Stimulated activated CD8-positive, alpha-beta memory T cell treated with anti-CD3 and anti-CD28 coated beads, Interleukin-15, amount 100 ng/mL, for 48 hours (primary cell): ENCODE results near the gene TENT5C.
"Not testable (repeated sequence)": the region's sequence is repeated elsewhere in the genome, so short reads cannot be mapped to it uniquely, and the experiment has no call there.

Experiments used
- DNase-seq, 2 donors: peaks; one replicate each; pipeline ENCODE4 v3.0.0-alpha.2; 2020; ENCODE audit warnings: low read depth in 2 of 2

Gene TENT5C

DNA sequence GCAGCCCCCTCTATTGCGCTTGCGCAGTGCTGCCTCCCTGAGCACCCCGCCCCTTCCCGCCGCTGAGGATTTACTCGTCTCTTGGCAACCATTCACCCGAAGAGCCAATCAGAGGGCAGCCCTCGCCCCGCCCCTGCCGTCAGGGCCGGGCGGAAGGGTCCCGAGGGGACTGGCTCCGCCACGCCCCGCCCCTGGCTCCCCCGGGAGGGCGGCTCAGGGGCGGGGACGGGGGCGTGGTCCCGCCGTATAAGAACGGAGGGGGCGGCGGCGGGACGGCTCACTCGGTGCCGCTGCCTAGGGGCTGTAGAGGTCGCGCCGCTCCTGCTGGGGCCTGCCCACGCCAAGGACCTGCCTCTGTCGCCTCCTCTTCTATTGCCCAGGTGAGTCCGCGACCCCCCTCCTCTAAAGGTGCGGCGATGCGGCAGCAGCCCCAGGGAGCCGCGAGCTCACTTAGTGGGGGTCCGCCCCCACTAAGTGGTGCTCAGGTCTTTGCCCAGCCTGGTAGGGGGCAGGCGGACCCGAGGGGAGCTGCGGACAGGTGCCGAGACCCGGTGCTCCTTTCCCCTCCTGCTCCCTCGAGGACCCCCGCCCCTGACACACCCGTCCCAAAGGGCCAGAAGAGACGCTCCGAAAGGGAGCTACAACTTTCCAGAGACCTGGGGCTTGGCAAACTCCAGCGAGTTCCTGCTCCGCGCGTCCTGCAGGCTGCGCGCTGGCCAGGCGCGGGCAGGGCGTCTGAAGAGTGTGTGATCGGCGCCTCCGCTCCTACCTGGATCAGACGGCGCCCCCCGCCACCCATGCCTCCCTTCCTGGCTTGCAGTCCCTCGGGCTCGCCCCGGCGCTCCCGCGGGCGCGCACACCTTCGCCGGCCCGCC, at the start of gene TENT5C:
Gene TENT5C, plus strand, starts transcription at position 275 of the 875 bp plus-strand sequence. CDS start 16,821 bp downstream, outside the sequence.
- DNase-seq = peak; percentile 96 to 97

DNA sequence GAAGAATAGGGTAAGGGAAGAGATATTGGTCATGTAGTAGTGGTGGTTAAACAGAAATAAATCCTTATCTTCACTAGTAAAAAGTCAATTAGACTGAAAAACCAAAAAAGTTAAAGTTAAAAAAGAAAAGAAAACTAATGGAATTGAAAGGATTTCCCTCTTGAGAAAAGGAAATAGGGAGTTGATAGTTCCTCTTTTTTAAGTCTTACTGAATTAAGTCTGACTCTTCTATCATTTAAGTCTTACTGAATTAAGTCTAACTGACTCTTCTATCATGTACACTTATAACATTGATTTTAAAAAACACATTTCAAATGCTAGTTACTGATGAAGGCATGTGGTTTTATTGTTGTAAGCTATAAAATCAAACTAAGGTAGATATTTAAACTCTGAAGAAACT, 49.5 kb upstream of the TENT5C start:
- DNase-seq = no peak

DNA sequence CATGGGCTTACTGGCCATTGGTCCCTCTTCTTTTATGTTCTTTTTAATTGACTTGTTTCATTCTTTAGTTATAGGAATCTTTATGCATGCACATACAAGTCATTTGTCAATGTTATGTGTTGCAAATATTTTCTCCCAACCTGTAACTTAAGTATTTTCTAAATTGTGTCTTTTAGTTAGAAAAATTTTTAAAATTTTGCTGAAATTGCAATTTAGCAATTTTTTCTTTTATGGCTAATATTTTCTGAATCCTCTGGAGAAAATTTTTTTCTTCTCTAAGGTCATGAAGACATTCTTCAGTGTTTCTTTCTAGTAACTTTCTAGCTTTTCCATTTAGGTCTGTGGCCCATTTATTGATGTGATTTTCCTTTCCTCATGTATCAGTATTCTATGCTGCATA, 48.9 kb upstream of the TENT5C start:
- DNase-seq = no peak

GRCh38 chr1:117558451-117558850, 47.4 kb upstream of the TENT5C start:
- not testable (repeated sequence) for DNase-seq

GRCh38 chr1:117559139-117559538, 46.7 kb upstream of the TENT5C start:
- no peak for DNase-seq

DNA sequence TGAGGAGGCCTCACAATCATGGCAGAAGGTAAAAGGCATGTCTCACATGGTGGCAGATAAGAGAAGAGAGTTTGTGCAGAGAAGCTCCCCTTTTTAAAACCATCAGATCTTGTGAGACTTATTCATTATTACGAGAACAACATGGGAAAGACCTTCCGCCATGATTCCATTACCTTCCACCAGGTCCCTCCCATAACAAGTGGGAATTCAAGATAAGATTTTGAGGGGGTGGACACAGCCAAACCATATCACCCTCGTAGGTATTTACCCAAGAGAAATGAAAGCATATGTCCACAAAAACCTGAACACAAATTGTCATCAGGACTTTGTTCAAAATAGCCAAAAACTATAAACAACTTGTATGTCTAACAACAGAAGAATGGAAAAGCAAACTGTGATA, 45.9 kb upstream of the TENT5C start:
- DNase-seq = no peak

- no peak for DNase-seq
Measured at GRCh38 chr1:117561071-117561470, 44.8 kb upstream of the TENT5C start.

DNA sequence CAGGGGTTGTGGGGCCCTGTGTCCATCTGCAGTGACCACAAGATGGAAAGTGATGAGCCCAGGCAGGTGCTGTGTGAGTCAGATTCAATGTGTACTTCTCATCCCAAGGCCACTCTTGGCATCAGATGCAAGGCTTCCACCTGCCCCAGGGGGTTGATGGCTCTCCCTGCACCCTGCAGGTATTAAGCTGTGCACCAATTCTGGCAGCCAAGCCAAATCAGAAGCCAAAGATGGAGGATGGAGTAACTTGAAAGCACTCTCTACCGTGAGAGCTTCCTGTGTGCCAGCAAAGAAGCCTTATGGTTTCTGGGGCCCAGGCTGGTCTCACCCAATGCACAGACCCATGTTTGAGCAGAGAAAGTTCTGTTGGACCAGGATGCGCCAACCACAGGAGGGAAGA, 44.3 kb upstream of the TENT5C start:
- DNase-seq = no peak

- no peak for DNase-seq
Measured at GRCh38 chr1:117562581-117563491, 43.0 kb upstream of the TENT5C start.

GRCh38 chr1:117563492-117563875, 42.4 kb upstream of the TENT5C start:
- no peak for DNase-seq

- DNase-seq = no peak
Measured at GRCh38 chr1:117564227-117565075, 41.4 kb upstream of the TENT5C start.

- no peak for DNase-seq
Measured at GRCh38 chr1:117565076-117565556, 40.7 kb upstream of the TENT5C start.

GRCh38 chr1:117565745-117566455, 39.9 kb upstream of the TENT5C start:
- no peak for DNase-seq

DNA sequence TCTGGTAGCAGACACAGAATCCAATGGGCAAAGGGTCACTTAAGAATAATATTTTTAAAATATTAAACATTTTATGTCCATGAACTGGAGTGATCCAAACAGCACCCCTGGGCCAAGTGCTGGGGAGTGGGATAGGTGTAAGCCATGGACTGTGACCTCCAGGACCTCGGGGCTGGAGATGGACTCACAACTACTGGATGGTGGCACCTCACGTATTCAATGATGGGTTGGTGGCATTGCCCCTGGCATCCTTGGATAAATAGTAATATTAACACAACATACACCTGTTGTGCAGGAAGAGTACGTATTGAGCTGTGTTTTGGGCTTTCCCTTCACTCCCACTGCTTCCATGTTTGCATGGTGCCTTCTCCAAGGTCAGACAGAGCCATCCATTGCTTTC, 39.3 kb upstream of the TENT5C start:
- DNase-seq = no peak

DNA sequence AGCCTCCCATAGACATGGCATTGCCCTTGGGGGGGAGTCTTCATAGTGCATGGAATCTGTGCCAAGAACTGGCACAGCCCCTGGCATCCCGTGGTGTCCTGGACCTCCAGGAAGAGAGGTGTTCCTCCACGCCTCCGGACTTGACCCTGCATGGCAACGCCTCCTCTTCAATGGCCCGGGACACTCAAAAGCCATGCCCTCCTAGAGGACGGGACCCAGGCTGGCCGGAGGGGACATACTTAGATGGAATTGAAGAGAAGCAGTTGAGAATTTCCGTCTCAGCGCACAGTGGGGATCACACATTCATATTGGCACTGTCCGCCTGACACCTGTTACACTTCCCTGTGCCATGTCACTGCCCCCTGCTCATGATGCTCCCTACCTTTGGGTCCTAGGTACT, 38.4 kb upstream of the TENT5C start:
- DNase-seq = no peak

- DNase-seq = no peak
Measured at GRCh38 chr1:117567976-117568375, 37.9 kb upstream of the TENT5C start.

DNA sequence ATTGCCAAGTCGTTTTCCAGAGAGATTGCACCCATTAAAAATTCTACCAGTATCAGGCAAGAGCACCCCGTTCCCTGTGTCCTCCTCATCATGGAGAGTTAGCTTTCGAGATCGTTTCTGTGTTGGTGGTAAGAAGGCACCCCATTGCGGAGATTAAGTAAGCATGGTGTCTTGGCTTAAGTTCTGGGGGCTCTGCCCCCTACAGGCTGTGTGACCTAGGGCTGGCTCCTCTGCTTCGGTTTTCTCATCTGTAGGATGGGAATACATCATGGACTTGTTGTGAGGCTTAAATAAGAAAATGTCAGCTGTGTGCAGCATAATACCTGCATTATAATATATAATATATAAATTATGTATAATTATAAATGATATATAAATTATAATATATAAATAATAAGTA, 36.8 kb upstream of the TENT5C start:
- no peak for DNase-seq

DNA sequence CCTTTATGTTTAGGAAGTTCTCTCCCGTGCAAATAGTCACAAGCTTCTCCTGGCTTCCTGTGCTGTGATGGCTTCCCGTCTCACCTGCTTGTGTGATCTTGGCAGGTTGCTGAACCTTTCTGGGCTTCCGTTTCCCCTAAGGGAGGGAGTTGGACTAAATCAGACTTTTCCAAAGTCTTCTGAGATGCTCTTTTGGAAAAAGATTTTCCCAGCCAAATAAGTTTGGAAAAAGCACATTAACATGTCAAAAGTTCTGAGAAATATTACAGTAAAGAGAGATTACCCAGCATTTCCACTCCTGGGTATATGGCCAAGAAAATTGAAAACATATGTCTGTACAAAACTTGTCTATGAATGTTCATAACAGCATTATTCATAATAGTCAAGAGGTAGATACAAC, 36.0 kb upstream of the TENT5C start:
- no peak for DNase-seq

DNA sequence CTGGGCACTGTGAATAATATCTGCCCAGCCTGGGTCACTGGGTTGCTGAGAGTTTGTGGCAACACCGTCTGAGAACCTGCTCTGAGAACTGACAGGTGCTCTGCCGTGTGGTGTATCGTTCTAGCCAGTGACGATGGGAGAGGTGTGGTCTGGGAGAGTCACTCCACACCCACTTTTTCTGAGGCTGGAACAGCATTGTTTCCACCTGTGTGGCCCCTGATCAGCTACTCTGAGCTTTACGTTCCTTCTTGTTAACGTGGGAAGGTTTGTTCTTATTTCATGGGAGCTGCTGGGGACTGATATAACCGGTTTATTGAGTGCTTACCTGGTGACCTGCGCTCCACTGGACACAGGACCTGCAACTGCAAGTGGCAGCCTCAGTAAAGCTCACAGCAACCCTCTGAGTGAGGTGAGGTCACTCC, 34.8 kb upstream of the TENT5C start:
- no peak for DNase-seq

GRCh38 chr1:117571496-117571895, 34.4 kb upstream of the TENT5C start:
- no peak for DNase-seq

DNA sequence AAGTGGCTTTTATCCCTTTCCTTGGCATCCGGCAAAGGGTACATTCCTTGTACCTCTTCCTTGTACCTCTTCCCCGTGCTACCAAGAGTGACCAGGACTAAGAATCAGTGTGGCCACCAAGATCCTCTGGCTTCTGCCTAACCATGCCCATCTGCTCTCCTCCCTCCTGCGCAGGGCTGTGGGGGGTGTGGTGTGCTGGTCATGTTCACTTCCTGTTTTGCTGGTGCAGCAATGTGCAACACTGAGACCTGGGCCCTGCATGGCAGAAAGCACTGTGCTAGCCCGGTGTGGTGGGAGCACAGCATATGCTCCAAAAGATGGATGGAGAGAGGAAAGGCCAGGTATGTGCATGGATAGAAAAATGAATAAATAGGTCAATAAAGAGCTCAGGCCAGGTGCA, 33.3 kb upstream of the TENT5C start:
- no peak for DNase-seq
